Measurements from ENCODE around the gene ODF4. TPM values are rescaled to one million over a fixed set of nuclear protein-coding genes. Genes with fewer than 3 reads are reported as not detected.
"Not testable (repeated sequence)": the region's sequence is repeated elsewhere in the genome, so short reads cannot be mapped to it uniquely, and the experiment has no call there.

Gene ODF4
- total RNA-seq, 1 experiment from 2014 or later = not detected

- peaks cover 10% of the 10 kb centered on the region for H3K4me1 Mint-ChIP-seq (ENCODE audit: insufficient read depth, unreplicated experiment)
- no peak overlapping the region for H3K27ac Mint-ChIP-seq (ENCODE audit: low read depth, unreplicated experiment)
- no peak overlapping the region for H3K4me3 Mint-ChIP-seq (ENCODE audit: unreplicated experiment)
- H3K27me3 Mint-ChIP-seq (ENCODE audit: insufficient read depth, unreplicated experiment) = peaks cover 8% of the 10 kb centered on the region
- no peaks in the 10 kb centered on the region for H3K9me3 Mint-ChIP-seq (ENCODE audit: unreplicated experiment)
- TF ChIP-seq CTCF (IDR thresholded peaks at IDR 0.05; ENCODE audit: unreplicated experiment) = no peak
- CTCF ChIA-PET = interaction anchor here (0.7 to 1.6 kb wide), 3 partner anchors 9 to 509 kb away, joined by 3 to 5 read pairs (median 3); no protein-coding TSS in a partner anchor
- POLR2A ChIA-PET = interaction anchor here (0.9 to 1.4 kb wide), 3 partner anchors 8 to 170 kb away, joined by 3 read pairs; no protein-coding TSS in a partner anchor
- intact Hi-C loops (cut with micrococcal nuclease) = no loop called here
- no peak for DNase-seq (ENCODE audit: unreplicated experiment)
- H3K36me3 Mint-ChIP-seq (ENCODE audit: insufficient read depth, unreplicated experiment) = no peaks in the 10 kb centered on the region
- BruUV-seq (replicated peaks) = no TSS peak
These were observed 52.1 kb downstream of the ODF4 start for GRCh38 chr17:8391711-8392110.

- POLR2A ChIA-PET = interaction anchor here (0.9 to 2.3 kb wide), 4 partner anchors 9 to 171 kb away, joined by 3 to 18 read pairs (median 3); partner anchors contain the start of gene RPL26
- BruUV-seq (replicated peaks) = no TSS peak
- Mint-ChIP-seq H3K36me3 (ENCODE audit: insufficient read depth, unreplicated experiment) (no peaks in the 10 kb centered on the region), H3K4me3 (ENCODE audit: unreplicated experiment) (no peak overlapping the region), H3K4me1 (ENCODE audit: insufficient read depth, unreplicated experiment) (peaks cover 10% of the 10 kb centered on the region), H3K27me3 (ENCODE audit: insufficient read depth, unreplicated experiment) (peaks cover 12% of the 10 kb centered on the region), H3K27ac (ENCODE audit: low read depth, unreplicated experiment) (no peak overlapping the region), H3K9me3 (ENCODE audit: unreplicated experiment) (no peaks in the 10 kb centered on the region)
- no peak for DNase-seq (ENCODE audit: unreplicated experiment)
- CTCF ChIA-PET = interaction anchor here (1.6 kb wide), 1 partner anchor 10 kb away, joined by 5 read pairs; no protein-coding TSS in a partner anchor
- TF ChIP-seq CTCF (IDR thresholded peaks at IDR 0.05; ENCODE audit: unreplicated experiment) = no peak
- intact Hi-C loops (cut with micrococcal nuclease) = no loop called here
These were observed 52.6 kb downstream of the ODF4 start for GRCh38 chr17:8392274-8392673.

- Mint-ChIP-seq H3K4me3 (ENCODE audit: unreplicated experiment) (no peak overlapping the region), H3K27me3 (ENCODE audit: insufficient read depth, unreplicated experiment) (peaks cover 12% of the 10 kb centered on the region), H3K9me3 (ENCODE audit: unreplicated experiment) (no peaks in the 10 kb centered on the region), H3K4me1 (ENCODE audit: insufficient read depth, unreplicated experiment) (peaks cover 10% of the 10 kb centered on the region), H3K27ac (ENCODE audit: low read depth, unreplicated experiment) (no peak overlapping the region), H3K36me3 (ENCODE audit: insufficient read depth, unreplicated experiment) (no peaks in the 10 kb centered on the region)
- intact Hi-C loops (cut with micrococcal nuclease) = no loop called here
- POLR2A ChIA-PET = interaction anchor here (1.0 to 2.3 kb wide), 5 partner anchors 10 to 171 kb away, joined by 3 to 18 read pairs (median 3); partner anchors contain the start of gene RPL26
- no peak for DNase-seq (ENCODE audit: unreplicated experiment)
- TF ChIP-seq CTCF (IDR thresholded peaks at IDR 0.05; ENCODE audit: unreplicated experiment) = no peak
- BruUV-seq (replicated peaks) = no TSS peak
- CTCF ChIA-PET = interaction anchor here (2.3 kb wide), 1 partner anchor 17 kb away, joined by 9 read pairs; no protein-coding TSS in a partner anchor
These were observed 53.2 kb downstream of the ODF4 start for GRCh38 chr17:8392674-8393469.

GRCh38 chr17:8393470-8394231, 54.0 kb downstream of the ODF4 start:
- no peak for DNase-seq (ENCODE audit: unreplicated experiment)
- Mint-ChIP-seq H3K27ac (ENCODE audit: low read depth, unreplicated experiment) (no peak overlapping the region), H3K4me3 (ENCODE audit: unreplicated experiment) (no peak overlapping the region), H3K4me1 (ENCODE audit: insufficient read depth, unreplicated experiment) (peaks cover 10% of the 10 kb centered on the region), H3K36me3 (ENCODE audit: insufficient read depth, unreplicated experiment) (no peaks in the 10 kb centered on the region), H3K27me3 (ENCODE audit: insufficient read depth, unreplicated experiment) (peaks cover 12% of the 10 kb centered on the region), H3K9me3 (ENCODE audit: unreplicated experiment) (no peaks in the 10 kb centered on the region)
- ChIA-PET CTCF (interaction anchor here (1.5 to 2.3 kb wide), 2 partner anchors 10 to 17 kb away, joined by 7 to 9 read pairs; no protein-coding TSS in a partner anchor), POLR2A (interaction anchor here (1.2 to 2.3 kb wide), 3 partner anchors 10 to 33 kb away, joined by 3 to 18 read pairs (median 3); partner anchors contain the start of gene RPL26)
- BruUV-seq (replicated peaks) = no TSS peak
- no peak for TF ChIP-seq CTCF (IDR thresholded peaks at IDR 0.05; ENCODE audit: unreplicated experiment)
- intact Hi-C loops (cut with micrococcal nuclease) = no loop called here

- CTCF ChIA-PET = interaction anchor here (0.6 to 2.3 kb wide), 3 partner anchors 11 to 1128 kb away, joined by 4 to 9 read pairs (median 7); no protein-coding TSS in a partner anchor
- H3K4me1 Mint-ChIP-seq (ENCODE audit: insufficient read depth, unreplicated experiment); H3K36me3 Mint-ChIP-seq (ENCODE audit: insufficient read depth, unreplicated experiment); H3K4me3 Mint-ChIP-seq (ENCODE audit: unreplicated experiment); H3K27ac Mint-ChIP-seq (ENCODE audit: low read depth, unreplicated experiment); H3K9me3 Mint-ChIP-seq (ENCODE audit: unreplicated experiment); intact Hi-C loops (cut with micrococcal nuclease); DNase-seq (ENCODE audit: unreplicated experiment); BruUV-seq (replicated peaks): not testable (repeated sequence)
- POLR2A ChIA-PET = interaction anchor here (1.7 to 2.3 kb wide), 2 partner anchors 11 to 14 kb away, joined by 3 to 18 read pairs; partner anchors contain the start of gene RPL26
- H3K27me3 Mint-ChIP-seq (ENCODE audit: insufficient read depth, unreplicated experiment) = peaks cover 12% of the 10 kb centered on the region
These were observed 54.9 kb downstream of the ODF4 start for GRCh38 chr17:8394497-8394896.

All from MCF 10A (cell line).